ENCODE measurements around the gene TBX21. TPM values are rescaled to one million over a fixed set of nuclear protein-coding genes. Genes with fewer than 3 reads are reported as not detected.
"Not testable (repeated sequence)": the region's sequence is repeated elsewhere in the genome, so short reads cannot be mapped to it uniquely, and the experiment has no call there.

The TBX21 gene
- total RNA-seq, 1 experiment from 2014 or later = 0.20 TPM

GRCh38 chr17:47773649-47774048, 40.6 kb downstream of the TBX21 start:
- H3K79me2 ChIP-seq (ENCODE audit: insufficient read depth, low read length); H3K4me2 ChIP-seq (ENCODE audit: low read length); RAD21 ChIA-PET (ENCODE audit: low non-redundant PET in 1 of 2, low total read pairs in 2 of 2, uncharacterized antibody in 2 of 2, unreplicated experiment in 2 of 2); ATAC-seq; intact Hi-C loops (cut with micrococcal nuclease); BruUV-seq (replicated peaks); H4K20me1 ChIP-seq (ENCODE audit: insufficient read depth); H3K9ac ChIP-seq (ENCODE audit: low read length); POLR2A ChIA-PET; H3K36me3 ChIP-seq (ENCODE audit: control insufficient read depth in 1 of 2, insufficient read depth in 2 of 2, low read length in 2 of 2); H3K27ac ChIP-seq (ENCODE audit: low read depth, low read length); CTCF ChIA-PET; H3K9me2 ChIP-seq (ENCODE audit: insufficient read depth); DNase-seq (ENCODE audit: low read depth, low spot score); H3K4me1 ChIP-seq (ENCODE audit: control insufficient read depth in 1 of 2, insufficient read depth in 2 of 2, low read length in 2 of 2); H3K4me3 ChIP-seq (replicated peaks in 1 of 2; ENCODE audit: low read depth in 1 of 2, low read length in 2 of 2); H2AFZ ChIP-seq (ENCODE audit: low read depth, low read length, poor library complexity, severe bottlenecking): not testable (repeated sequence)
- Histone ChIP-seq H3K9me3 (ENCODE audit: control insufficient read depth in 1 of 2, insufficient read depth in 1 of 2, low read depth in 1 of 2, low read length in 2 of 2) (peaks cover 10 to 17% of the 10 kb centered on the region in 2 experiments; a peak in 2 of 4 replicates), H3K27me3 (ENCODE audit: insufficient read depth, low read length) (peaks cover 16% of the 10 kb centered on the region; the same call in 1 of the 2 replicates)

- POLR2A ChIA-PET = no interaction called here
- peaks cover 16% of the 10 kb centered on the region; the same call in 1 of the 2 replicates for H3K27me3 ChIP-seq (ENCODE audit: insufficient read depth, low read length)
- H3K4me1 ChIP-seq (ENCODE audit: control insufficient read depth in 1 of 2, insufficient read depth in 2 of 2, low read length in 2 of 2) = no peaks in the 10 kb centered on the region
- H3K9me2 ChIP-seq (ENCODE audit: insufficient read depth) = no peaks in the 10 kb centered on the region
- RAD21 ChIA-PET (ENCODE audit: low non-redundant PET in 1 of 2, low total read pairs in 2 of 2, uncharacterized antibody in 2 of 2, unreplicated experiment in 2 of 2) = no interaction called here
- H3K9me3 ChIP-seq (ENCODE audit: control insufficient read depth in 1 of 2, insufficient read depth in 1 of 2, low read depth in 1 of 2, low read length in 2 of 2) = peaks cover 10 to 12% of the 10 kb centered on the region in 2 experiments; a peak in 2 of 4 replicates
- H3K9ac ChIP-seq (ENCODE audit: low read length) = no peak overlapping the region
- H3K27ac ChIP-seq (ENCODE audit: low read depth, low read length) = no peak overlapping the region
- no peak for DNase-seq (ENCODE audit: low read depth, low spot score)
- CTCF ChIA-PET = no interaction called here
- no peaks in the 10 kb centered on the region for H4K20me1 ChIP-seq (ENCODE audit: insufficient read depth)
- intact Hi-C loops (cut with micrococcal nuclease) = no loop called here
- H3K4me3 ChIP-seq (replicated peaks in 1 of 2; ENCODE audit: low read depth in 1 of 2, low read length in 2 of 2) = no peak overlapping the region
- no peak for ATAC-seq
- BruUV-seq (replicated peaks) = no TSS peak
- TF ChIP-seq CEBPB (IDR thresholded peaks at IDR 0.05; ENCODE audit: low read depth) (no peak), ZBTB33 (IDR thresholded peaks at IDR 0.05; ENCODE audit: extremely low read depth, insufficient replicate concordance, low read length) (no peak), MAX (IDR thresholded peaks at IDR 0.05) (no peak), EZH2 (IDR thresholded peaks at IDR 0.05) (no peak), EGR1 (IDR thresholded peaks at IDR 0.05; ENCODE audit: low read depth) (no peak), ELF1 (IDR thresholded peaks at IDR 0.05; ENCODE audit: borderline replicate concordance, low read depth) (no peak), SP1 (IDR thresholded peaks at IDR 0.05; ENCODE audit: low read depth) (no peak), YY1 (IDR thresholded peaks at IDR 0.05; ENCODE audit: extremely low read depth, insufficient replicate concordance, low read depth, low read length) (no peak), ATF3 (IDR thresholded peaks at IDR 0.05) (no peak), TCF7L2 (IDR thresholded peaks at IDR 0.05; ENCODE audit: borderline replicate concordance, extremely low read depth, insufficient read depth, insufficient read length) (no peak), ZNF274 (IDR thresholded peaks at IDR 0.05; ENCODE audit: low read depth, low read length) (no peak)
- H3K79me2 ChIP-seq (ENCODE audit: insufficient read depth, low read length) = no peaks in the 10 kb centered on the region
- H2AFZ ChIP-seq (ENCODE audit: low read depth, low read length, poor library complexity, severe bottlenecking) = no peak overlapping the region
- no peak overlapping the region for H3K4me2 ChIP-seq (ENCODE audit: low read length)
- no peaks in the 10 kb centered on the region for H3K36me3 ChIP-seq (ENCODE audit: control insufficient read depth in 1 of 2, insufficient read depth in 2 of 2, low read length in 2 of 2)
Observed at GRCh38 chr17:47774331-47774730, 41.3 kb downstream of the TBX21 start.
